KMS-11 (cell line): ENCODE results near the gene MAGI3.

Experiments
- H2AFZ ChIP-seq: fragments of 200-600 bp; sonication (generic); 2 replicates; pipeline ENCODE4 v1.6.1; 2016; ENCODE audit warnings: antibody characterized with exemption, mixed run types, low read depth
- H3K27ac ChIP-seq: fragments of 200-600 bp; sonication (generic); 2 replicates; pipeline ENCODE4 v1.6.1; 2016; ENCODE audit warnings: mild to moderate bottlenecking, mixed run types
- H3K27me3 ChIP-seq: fragments of 200-600 bp; sonication (generic); 2 replicates; pipeline ENCODE4 v1.6.1; 2017; ENCODE audit warnings: mild to moderate bottlenecking, low read depth, mixed run types, moderate library complexity; ENCODE audit not compliant: insufficient read depth
- H3K36me3 ChIP-seq: fragments of 200-600 bp; sonication (generic); 2 replicates; pipeline ENCODE4 v1.6.1; 2017; ENCODE audit warnings: mild to moderate bottlenecking, mixed run types; ENCODE audit not compliant: insufficient read depth
- H3K4me1 ChIP-seq: fragments of 200-600 bp; sonication (generic); 2 replicates; pipeline ENCODE4 v1.6.1; 2016; ENCODE audit warnings: mild to moderate bottlenecking, low read depth, mixed run types; ENCODE audit not compliant: poor library complexity, severe bottlenecking
- H3K4me2 ChIP-seq: fragments of 200-600 bp; sonication (generic); 2 replicates; pipeline ENCODE4 v1.7.0; 2016; ENCODE audit warnings: mild to moderate bottlenecking, mixed run types
- H3K4me3 ChIP-seq: fragments of 200-600 bp; sonication (generic); IDR thresholded peaks from 2 replicates; pipeline ENCODE4 v1.6.1; 2017; ENCODE audit warnings: low read depth, low read length, mixed read lengths; ENCODE audit not compliant: insufficient read depth
- H3K79me2 ChIP-seq: fragments of 200-600 bp; sonication (generic); 2 replicates; pipeline ENCODE4 v1.6.1; 2016; ENCODE audit warnings: low read depth, mixed run types; ENCODE audit not compliant: insufficient read depth
- H3K9ac ChIP-seq: fragments of 200-600 bp; sonication (generic); 2 replicates; pipeline ENCODE4 v1.6.1; 2016; ENCODE audit warnings: mild to moderate bottlenecking, mixed run types
- H4K20me1 ChIP-seq: fragments of 200-600 bp; sonication (generic); 2 replicates; pipeline ENCODE4 v1.6.1; 2016; ENCODE audit warnings: mild to moderate bottlenecking, mixed run types; ENCODE audit not compliant: insufficient read depth
- TF ChIP-seq, protein P1 (sequence below): fragments of 200-600 bp; sonication (generic); conservative IDR thresholded peaks from 2 replicates; pipeline ENCODE4 v1.6.1; 2017; ENCODE audit warnings: low read depth, mild to moderate bottlenecking, antibody characterized with exemption, low read length, moderate library complexity, mixed read lengths

MAGI3 gene

DNA sequence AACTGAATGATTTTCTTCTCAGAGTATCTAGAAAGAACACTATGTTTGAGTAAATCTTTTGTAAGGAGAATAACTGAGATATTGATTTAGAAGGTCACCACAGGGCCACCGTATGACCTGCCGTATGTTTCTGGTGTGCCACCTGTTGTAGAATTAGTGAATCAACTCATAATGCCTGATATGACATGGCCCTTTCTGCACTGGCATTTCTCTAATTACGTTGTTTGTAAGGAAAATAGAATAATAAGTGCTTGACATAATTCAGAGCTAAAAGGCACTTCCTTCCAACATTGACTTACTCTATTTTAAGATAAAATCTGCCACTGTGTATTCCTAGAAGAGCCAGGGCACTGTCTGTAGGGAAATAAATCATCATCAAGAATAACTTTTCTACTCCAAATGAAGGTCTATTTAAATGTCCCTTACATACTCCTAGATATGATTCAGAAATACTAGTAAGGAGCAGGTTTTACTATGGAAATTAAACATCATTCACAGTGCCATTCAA, 267.3 kb downstream of the MAGI3 start:
- H3K36me3 ChIP-seq: no peaks in the 10 kb centered on the region

DNA sequence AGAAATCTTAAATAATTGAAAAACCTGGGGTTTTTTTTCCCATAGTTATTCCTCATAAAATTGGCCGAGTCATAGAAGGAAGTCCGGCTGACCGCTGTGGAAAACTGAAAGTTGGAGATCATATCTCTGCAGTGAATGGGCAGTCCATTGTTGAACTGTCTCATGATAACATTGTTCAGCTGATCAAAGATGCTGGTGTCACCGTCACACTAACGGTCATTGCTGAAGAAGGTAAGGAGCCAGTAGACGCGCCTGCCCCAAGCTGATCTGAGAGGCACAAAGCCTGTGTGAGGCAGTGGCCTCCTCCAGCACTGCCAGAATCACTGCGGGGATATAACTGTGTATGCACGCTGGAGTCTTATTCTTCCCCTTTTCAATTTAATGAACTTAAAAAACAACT, 268.7 kb downstream of the MAGI3 start:
- Histone ChIP-seq H3K9ac (no peak overlapping the region), H3K27ac (no peak overlapping the region), H3K4me2 (no peak overlapping the region), H3K79me2 (no peaks in the 10 kb centered on the region), H3K27me3 (no peaks in the 10 kb centered on the region), H3K4me1 (no peaks in the 10 kb centered on the region), H3K36me3 (no peaks in the 10 kb centered on the region), H3K4me3 (no peak overlapping the region), H4K20me1 (no peaks in the 10 kb centered on the region), H2AFZ (no peak overlapping the region)
- TF ChIP-seq, protein P1, sequence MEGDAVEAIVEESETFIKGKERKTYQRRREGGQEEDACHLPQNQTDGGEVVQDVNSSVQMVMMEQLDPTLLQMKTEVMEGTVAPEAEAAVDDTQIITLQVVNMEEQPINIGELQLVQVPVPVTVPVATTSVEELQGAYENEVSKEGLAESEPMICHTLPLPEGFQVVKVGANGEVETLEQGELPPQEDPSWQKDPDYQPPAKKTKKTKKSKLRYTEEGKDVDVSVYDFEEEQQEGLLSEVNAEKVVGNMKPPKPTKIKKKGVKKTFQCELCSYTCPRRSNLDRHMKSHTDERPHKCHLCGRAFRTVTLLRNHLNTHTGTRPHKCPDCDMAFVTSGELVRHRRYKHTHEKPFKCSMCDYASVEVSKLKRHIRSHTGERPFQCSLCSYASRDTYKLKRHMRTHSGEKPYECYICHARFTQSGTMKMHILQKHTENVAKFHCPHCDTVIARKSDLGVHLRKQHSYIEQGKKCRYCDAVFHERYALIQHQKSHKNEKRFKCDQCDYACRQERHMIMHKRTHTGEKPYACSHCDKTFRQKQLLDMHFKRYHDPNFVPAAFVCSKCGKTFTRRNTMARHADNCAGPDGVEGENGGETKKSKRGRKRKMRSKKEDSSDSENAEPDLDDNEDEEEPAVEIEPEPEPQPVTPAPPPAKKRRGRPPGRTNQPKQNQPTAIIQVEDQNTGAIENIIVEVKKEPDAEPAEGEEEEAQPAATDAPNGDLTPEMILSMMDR: no peak

More for the DNA sequence above, 267.3 kb downstream of the MAGI3 start:
- H3K4me2 ChIP-seq: no peak overlapping the region
- no peaks in the 10 kb centered on the region for H3K79me2 ChIP-seq
- no peak overlapping the region for H3K4me3 ChIP-seq
- no peak overlapping the region for H3K27ac ChIP-seq
- H3K9ac ChIP-seq: no peak overlapping the region
- H4K20me1 ChIP-seq: no peaks in the 10 kb centered on the region
- no peaks in the 10 kb centered on the region for H3K27me3 ChIP-seq
- H2AFZ ChIP-seq: no peak overlapping the region
- TF ChIP-seq, protein P1: no peak
- no peaks in the 10 kb centered on the region for H3K4me1 ChIP-seq

DNA sequence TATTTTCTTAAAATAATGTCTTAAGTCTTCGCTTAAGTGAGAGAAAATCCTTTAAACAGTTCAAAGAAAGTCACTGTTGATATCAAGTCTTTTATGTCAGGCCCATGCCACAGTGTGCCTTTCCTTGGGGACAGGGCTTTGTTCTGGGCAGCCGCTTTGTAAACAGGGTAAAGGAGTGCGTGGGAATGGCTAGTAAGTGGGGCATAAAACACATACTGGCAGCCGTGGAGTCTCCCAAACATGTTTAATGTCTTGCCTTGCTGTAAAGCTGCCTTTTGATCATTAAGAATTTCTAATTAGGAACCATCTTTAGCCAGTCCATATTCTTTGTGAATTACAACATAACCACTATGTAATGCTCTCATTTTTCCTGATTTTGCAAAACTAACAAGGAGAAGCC, 269.2 kb downstream of the MAGI3 start:
- no peak overlapping the region for H3K27ac ChIP-seq
- H3K36me3 ChIP-seq: no peaks in the 10 kb centered on the region

DNA sequence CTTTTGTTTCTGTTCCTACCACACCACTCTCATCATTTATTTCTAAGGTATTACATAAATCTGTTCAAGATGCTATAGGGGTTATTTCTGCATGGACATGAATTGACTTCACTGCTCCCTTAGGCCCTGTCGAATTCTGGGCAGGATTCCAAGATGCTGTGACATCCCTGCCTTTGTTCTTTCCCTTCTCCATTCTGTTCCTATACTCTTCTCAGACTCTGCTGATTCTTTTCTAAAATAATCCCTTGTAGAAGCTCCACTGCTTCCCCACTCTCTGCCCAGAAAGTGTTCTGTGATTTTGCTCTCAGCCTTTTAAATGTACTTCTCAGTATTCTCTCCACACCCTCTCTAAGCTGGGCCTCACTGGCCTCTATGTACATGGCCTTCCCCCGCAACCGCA, 269.8 kb downstream of the MAGI3 start:
- no peaks in the 10 kb centered on the region for H3K36me3 ChIP-seq
- no peaks in the 10 kb centered on the region for H3K4me1 ChIP-seq
- H4K20me1 ChIP-seq: no peaks in the 10 kb centered on the region
- H3K4me2 ChIP-seq: no peak overlapping the region
- TF ChIP-seq, protein P1: no peak
- no peak overlapping the region for H3K4me3 ChIP-seq
- H3K79me2 ChIP-seq: no peaks in the 10 kb centered on the region
- H3K9ac ChIP-seq: no peak overlapping the region
- H3K27me3 ChIP-seq: no peaks in the 10 kb centered on the region
- H3K27ac ChIP-seq: no peak overlapping the region
- no peak overlapping the region for H2AFZ ChIP-seq

More for the DNA sequence above, 269.2 kb downstream of the MAGI3 start:
- H3K9ac ChIP-seq: no peak overlapping the region
- H4K20me1 ChIP-seq: no peaks in the 10 kb centered on the region
- no peaks in the 10 kb centered on the region for H3K79me2 ChIP-seq
- TF ChIP-seq, protein P1: no peak
- H3K4me2 ChIP-seq: no peak overlapping the region
- no peak overlapping the region for H2AFZ ChIP-seq
- H3K4me1 ChIP-seq: no peaks in the 10 kb centered on the region
- H3K27me3 ChIP-seq: no peaks in the 10 kb centered on the region
- H3K4me3 ChIP-seq: no peak overlapping the region

DNA sequence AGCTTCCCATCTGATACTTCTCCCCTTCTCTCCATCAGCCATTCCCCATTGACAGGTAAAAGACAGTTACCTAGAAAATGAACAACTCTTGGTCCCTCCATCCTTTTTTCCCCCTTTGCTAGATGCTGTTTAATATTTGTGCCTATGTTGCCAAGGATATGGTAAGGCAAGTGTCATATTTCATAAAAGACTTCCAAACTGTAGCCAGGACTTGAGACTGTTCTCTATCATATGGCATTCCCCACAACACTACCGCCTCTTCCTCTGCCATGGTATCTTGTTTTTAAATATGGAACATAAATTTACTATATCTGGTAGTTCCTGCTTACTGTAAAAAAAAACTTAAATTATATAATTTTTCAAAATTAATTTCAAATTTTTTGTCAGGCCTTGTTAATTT, 271.8 kb downstream of the MAGI3 start:
- H2AFZ ChIP-seq: no peak overlapping the region

More for the DNA sequence above, 271.8 kb downstream of the MAGI3 start:
- Histone ChIP-seq H3K36me3 (no peaks in the 10 kb centered on the region), H3K9ac (no peak overlapping the region), H4K20me1 (no peaks in the 10 kb centered on the region), H3K27me3 (no peaks in the 10 kb centered on the region), H3K27ac (no peak overlapping the region), H3K4me2 (no peak overlapping the region), H3K4me3 (no peak overlapping the region), H3K4me1 (no peaks in the 10 kb centered on the region), H3K79me2 (no peaks in the 10 kb centered on the region)
- TF ChIP-seq, protein P1: no peak
